PFSK-1 (cell line): ENCODE data around the gene STAG1.

Source experiments
- FOXP2 ChIP-seq: optimal IDR thresholded peaks from 2 replicates; pipeline ENCODE3; 2011; ENCODE audit warnings: borderline replicate concordance, control low read depth, inconsistent platforms; ENCODE audit not compliant: insufficient read depth; ENCODE audit errors: extremely low read length, extremely low read depth
- POLR2AphosphoS5 ChIP-seq: IDR thresholded peaks from 2 replicates; pipeline ENCODE4 v1.6.1; 2012; ENCODE audit warnings: low read depth, mild to moderate bottlenecking, control low read depth, low read length, moderate library complexity
- SIN3A ChIP-seq: IDR thresholded peaks from 2 replicates; pipeline ENCODE4 v1.6.1; 2012; ENCODE audit warnings: mild to moderate bottlenecking, low read length, moderate library complexity, borderline replicate concordance; ENCODE audit not compliant: insufficient read depth
- TAF1 ChIP-seq: IDR thresholded peaks from 2 replicates; pipeline ENCODE4 v1.6.1; 2012; ENCODE audit warnings: low read length, control low read depth, borderline replicate concordance; ENCODE audit not compliant: insufficient read depth
- TF ChIP-seq, protein P1 (sequence below), 2 experiments: IDR thresholded peaks; 2 replicates each; pipeline versions ENCODE4 v1.6.1 to v1.8.0; 2011 to 2012; ENCODE audit warnings: low read depth in 2 of 2, low read length in 2 of 2, control low read depth in 1 of 2, inconsistent platforms in 1 of 2, mild to moderate bottlenecking in 1 of 2, moderate library complexity in 1 of 2; ENCODE audit not compliant: insufficient read depth in 1 of 2

STAG1 gene

DNA sequence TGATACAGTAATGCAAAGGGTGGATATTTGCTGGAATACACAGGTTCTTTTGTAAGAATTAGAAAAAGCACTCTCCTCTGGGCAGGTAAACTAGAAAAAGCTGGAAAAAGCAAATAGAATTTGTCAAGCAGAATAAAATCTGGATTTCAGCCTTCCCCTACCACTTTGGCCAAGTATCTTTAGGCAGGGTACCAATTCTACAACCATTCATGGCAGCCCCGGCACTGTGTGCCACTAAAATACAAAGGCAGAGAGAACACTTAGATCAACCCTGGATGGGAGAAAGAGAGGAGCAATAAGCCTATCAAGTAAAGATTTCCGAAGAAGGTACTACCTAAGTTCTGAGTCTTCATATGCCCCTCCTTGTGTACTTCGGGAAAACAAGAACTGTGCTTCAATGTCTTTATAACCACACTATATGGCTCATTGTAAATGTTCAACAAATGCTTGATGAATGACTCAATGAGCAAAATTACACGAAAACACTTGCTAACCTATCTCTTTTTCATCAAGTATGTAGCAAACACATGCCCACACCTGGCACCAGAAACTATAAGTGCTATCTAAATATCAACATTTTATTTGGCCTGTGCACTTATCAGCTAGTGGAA, 20.8 kb downstream of the STAG1 start:
- TF ChIP-seq FOXP2 (no peak), POLR2AphosphoS5 (no peak), TAF1 (no peak), SIN3A (no peak)
- TF ChIP-seq, protein P1, sequence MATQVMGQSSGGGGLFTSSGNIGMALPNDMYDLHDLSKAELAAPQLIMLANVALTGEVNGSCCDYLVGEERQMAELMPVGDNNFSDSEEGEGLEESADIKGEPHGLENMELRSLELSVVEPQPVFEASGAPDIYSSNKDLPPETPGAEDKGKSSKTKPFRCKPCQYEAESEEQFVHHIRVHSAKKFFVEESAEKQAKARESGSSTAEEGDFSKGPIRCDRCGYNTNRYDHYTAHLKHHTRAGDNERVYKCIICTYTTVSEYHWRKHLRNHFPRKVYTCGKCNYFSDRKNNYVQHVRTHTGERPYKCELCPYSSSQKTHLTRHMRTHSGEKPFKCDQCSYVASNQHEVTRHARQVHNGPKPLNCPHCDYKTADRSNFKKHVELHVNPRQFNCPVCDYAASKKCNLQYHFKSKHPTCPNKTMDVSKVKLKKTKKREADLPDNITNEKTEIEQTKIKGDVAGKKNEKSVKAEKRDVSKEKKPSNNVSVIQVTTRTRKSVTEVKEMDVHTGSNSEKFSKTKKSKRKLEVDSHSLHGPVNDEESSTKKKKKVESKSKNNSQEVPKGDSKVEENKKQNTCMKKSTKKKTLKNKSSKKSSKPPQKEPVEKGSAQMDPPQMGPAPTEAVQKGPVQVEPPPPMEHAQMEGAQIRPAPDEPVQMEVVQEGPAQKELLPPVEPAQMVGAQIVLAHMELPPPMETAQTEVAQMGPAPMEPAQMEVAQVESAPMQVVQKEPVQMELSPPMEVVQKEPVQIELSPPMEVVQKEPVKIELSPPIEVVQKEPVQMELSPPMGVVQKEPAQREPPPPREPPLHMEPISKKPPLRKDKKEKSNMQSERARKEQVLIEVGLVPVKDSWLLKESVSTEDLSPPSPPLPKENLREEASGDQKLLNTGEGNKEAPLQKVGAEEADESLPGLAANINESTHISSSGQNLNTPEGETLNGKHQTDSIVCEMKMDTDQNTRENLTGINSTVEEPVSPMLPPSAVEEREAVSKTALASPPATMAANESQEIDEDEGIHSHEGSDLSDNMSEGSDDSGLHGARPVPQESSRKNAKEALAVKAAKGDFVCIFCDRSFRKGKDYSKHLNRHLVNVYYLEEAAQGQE (IDR thresholded peaks at IDR 0.05; ENCODE audit: insufficient read depth in 1 of 2, low read depth in 2 of 2, low read length in 2 of 2) = no peak

DNA sequence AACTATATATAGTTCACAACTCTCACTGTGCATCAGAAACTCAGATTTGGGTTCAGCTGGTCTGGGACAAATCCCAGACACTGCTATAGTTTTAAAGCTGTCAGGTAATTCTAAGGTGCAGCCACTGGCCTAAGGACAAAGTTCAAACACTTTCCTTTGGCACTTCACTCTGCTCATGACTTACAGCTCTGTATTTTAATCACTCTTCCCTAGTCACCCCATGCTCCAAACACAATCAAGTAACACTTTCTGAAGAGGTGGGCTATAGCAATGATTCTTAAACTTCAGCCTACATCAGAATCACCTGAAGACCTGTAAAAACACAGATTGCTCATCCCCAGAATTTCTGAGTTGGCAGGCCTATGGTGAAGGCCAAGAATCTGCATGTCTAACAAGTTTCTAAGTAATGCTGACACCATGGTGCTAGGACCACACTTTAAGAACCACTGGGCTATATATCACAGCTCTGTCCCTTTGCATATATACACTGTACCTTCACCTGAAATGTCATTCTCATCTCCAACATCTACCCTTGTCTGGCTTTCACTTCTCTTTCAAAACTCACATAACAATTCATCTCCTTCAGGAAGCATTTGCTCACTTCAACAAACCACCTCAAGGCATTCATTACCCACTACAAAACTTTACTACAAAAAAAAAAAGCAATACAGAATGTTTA, 21.4 kb downstream of the STAG1 start:
- no peak for TF ChIP-seq POLR2AphosphoS5
- TF ChIP-seq, protein P1 (IDR thresholded peaks at IDR 0.05; ENCODE audit: insufficient read depth in 1 of 2, low read depth in 2 of 2, low read length in 2 of 2) = no peak
- TF ChIP-seq SIN3A = no peak
- TF ChIP-seq TAF1 = no peak
- no peak for TF ChIP-seq FOXP2

GRCh38 chr3:136728918-136729317, 23.3 kb downstream of the STAG1 start:
- TF ChIP-seq SIN3A = no peak
- TF ChIP-seq FOXP2 = no peak
- TF ChIP-seq TAF1 = no peak
- TF ChIP-seq, protein P1 (IDR thresholded peaks at IDR 0.05; ENCODE audit: insufficient read depth in 1 of 2, low read depth in 2 of 2, low read length in 2 of 2) = no peak
- TF ChIP-seq POLR2AphosphoS5 = no peak

DNA sequence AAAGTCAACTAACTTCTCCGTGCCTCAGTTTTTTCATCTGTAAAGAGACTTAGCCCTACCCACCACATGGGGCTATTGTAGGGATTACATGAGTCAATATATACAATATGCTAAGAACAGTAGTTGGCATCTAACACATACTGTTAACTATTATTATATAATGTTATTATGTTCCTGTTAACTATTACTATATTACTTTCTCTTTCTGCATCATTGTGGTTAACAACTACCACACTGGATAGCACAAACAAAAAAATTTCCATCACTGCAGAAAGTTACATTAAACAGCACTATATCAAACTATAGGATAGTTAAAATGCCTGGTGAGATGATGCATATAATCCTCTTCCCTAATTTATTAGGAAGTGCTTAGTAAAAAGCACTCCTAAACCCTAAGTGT, 23.7 kb downstream of the STAG1 start:
- TF ChIP-seq TAF1 = no peak
- no peak for TF ChIP-seq SIN3A
- no peak for TF ChIP-seq POLR2AphosphoS5
- TF ChIP-seq, protein P1 (IDR thresholded peaks at IDR 0.05; ENCODE audit: insufficient read depth in 1 of 2, low read depth in 2 of 2, low read length in 2 of 2) = no peak
- no peak for TF ChIP-seq FOXP2
